Nephron progenitor cell (in vitro differentiated cells): ENCODE measurements around the gene ZBTB47.

Experiments used
- DNase-seq: peaks from one replicate; pipeline ENCODE4 v3.0.0; 2021
- H3K27ac Mint-ChIP-seq: 2 replicates; pipeline ENCODE4 v1.8.0; 2021; ENCODE audit warnings: mild to moderate bottlenecking, moderate library complexity, mixed read lengths
- H3K27me3 Mint-ChIP-seq: 2 replicates; pipeline ENCODE4 v1.8.0; 2021; ENCODE audit warnings: mild to moderate bottlenecking, low read depth, mixed read lengths; ENCODE audit not compliant: poor library complexity
- H3K36me3 Mint-ChIP-seq: 2 replicates; pipeline ENCODE4 v1.8.0; 2021; ENCODE audit warnings: low read depth, mixed read lengths
- H3K4me1 Mint-ChIP-seq: 2 replicates; pipeline ENCODE4 v1.8.0; 2021; ENCODE audit warnings: mixed read lengths
- H3K4me3 Mint-ChIP-seq: 2 replicates; pipeline ENCODE4 v1.8.0; 2021; ENCODE audit warnings: mild to moderate bottlenecking, moderate library complexity, mixed read lengths
- H3K9me3 Mint-ChIP-seq: 2 replicates; pipeline ENCODE4 v1.8.0; 2021; ENCODE audit warnings: mild to moderate bottlenecking, moderate library complexity, mixed read lengths
- TF ChIP-seq, protein P1 (sequence below): fragments of 200-600 bp; sonication (generic); IDR thresholded peaks from 2 replicates; pipeline ENCODE4 v1.5.0; 2021; ENCODE audit warnings: antibody characterized with exemption

Gene ZBTB47

DNA sequence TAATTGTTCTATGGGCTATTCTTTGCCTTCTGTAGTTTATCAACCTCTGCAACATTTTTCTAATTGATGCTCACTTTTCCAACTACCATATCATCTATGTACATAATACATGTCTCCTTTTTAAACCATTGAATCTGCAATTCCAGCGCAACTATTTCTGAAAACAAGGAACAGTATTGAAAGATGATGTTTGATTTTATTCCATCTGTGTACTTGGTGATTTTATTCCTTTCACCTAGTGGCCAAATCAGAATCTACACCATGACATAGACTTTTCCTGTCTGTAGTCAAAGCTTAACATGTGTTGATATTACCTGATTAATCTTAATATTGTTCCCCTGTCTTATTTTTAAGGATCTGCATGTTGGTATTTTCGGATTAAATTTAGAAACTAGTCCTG lies 40.0 kb upstream of the ZBTB47 start:
- no peaks in the 10 kb centered on the region for H3K9me3 Mint-ChIP-seq
- H3K4me1 Mint-ChIP-seq, result no peaks in the 10 kb centered on the region
- TF ChIP-seq, protein P1, sequence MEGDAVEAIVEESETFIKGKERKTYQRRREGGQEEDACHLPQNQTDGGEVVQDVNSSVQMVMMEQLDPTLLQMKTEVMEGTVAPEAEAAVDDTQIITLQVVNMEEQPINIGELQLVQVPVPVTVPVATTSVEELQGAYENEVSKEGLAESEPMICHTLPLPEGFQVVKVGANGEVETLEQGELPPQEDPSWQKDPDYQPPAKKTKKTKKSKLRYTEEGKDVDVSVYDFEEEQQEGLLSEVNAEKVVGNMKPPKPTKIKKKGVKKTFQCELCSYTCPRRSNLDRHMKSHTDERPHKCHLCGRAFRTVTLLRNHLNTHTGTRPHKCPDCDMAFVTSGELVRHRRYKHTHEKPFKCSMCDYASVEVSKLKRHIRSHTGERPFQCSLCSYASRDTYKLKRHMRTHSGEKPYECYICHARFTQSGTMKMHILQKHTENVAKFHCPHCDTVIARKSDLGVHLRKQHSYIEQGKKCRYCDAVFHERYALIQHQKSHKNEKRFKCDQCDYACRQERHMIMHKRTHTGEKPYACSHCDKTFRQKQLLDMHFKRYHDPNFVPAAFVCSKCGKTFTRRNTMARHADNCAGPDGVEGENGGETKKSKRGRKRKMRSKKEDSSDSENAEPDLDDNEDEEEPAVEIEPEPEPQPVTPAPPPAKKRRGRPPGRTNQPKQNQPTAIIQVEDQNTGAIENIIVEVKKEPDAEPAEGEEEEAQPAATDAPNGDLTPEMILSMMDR, result peak; percentile 37
- H3K27me3 Mint-ChIP-seq, result no peaks in the 10 kb centered on the region
- peaks cover 54% of the 10 kb centered on the region for H3K36me3 Mint-ChIP-seq
- no peak overlapping the region for H3K4me3 Mint-ChIP-seq
- DNase-seq, result no peak
- no peak overlapping the region for H3K27ac Mint-ChIP-seq

DNA sequence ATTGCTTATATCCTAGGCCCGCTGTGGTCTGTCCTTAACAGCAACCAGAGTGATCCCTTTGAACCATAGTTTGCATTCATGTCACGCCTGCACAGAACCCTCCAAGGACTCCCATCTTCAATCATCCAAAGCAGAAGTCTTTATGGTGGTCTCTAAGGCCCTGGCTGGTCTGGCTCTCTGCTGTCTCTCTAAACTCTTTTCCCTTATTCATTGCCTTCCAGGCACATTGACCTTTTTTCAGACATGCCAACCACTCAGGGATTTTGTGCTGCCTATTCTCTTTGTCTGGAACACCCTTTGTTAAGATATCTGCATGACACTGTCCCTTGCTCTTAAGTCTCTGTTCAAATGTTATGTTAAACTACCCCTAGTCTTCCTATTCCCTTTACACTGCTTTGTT lies 21.9 kb upstream of the ZBTB47 start:
- TF ChIP-seq, protein P1, result no peak
- no peaks in the 10 kb centered on the region for H3K27me3 Mint-ChIP-seq
- H3K9me3 Mint-ChIP-seq, result no peaks in the 10 kb centered on the region
- peak overlapping the region; percentile 42 for H3K27ac Mint-ChIP-seq
- no peaks in the 10 kb centered on the region for H3K4me1 Mint-ChIP-seq
- H3K4me3 Mint-ChIP-seq, result no peak overlapping the region
- DNase-seq, result no peak
- peaks cover 57% of the 10 kb centered on the region for H3K36me3 Mint-ChIP-seq

DNA sequence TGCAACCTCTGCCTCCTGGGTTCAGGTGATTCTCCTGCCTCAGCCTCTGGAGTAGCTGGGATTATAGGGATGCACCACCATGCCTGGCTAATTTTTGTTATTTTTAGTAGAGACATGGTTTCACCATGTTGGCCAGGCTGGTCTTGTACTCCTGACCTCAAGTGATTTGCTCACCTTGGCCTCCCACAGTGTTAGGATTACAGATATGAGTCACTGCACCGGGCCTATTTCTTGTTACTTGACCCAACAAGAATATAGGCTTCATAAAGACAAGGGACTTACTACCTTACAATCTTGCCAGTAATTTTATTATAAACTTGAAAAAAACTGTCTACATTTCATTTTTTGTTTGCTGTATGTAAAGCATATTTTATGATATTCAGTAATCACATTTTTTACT lies 21.4 kb upstream of the ZBTB47 start:
- no peaks in the 10 kb centered on the region for H3K9me3 Mint-ChIP-seq
- no peak for DNase-seq
- peaks cover 56% of the 10 kb centered on the region for H3K36me3 Mint-ChIP-seq
- TF ChIP-seq, protein P1, result no peak
- H3K4me3 Mint-ChIP-seq, result no peak overlapping the region
- H3K27ac Mint-ChIP-seq, result no peak overlapping the region
- H3K4me1 Mint-ChIP-seq, result no peaks in the 10 kb centered on the region
- no peaks in the 10 kb centered on the region for H3K27me3 Mint-ChIP-seq

DNA sequence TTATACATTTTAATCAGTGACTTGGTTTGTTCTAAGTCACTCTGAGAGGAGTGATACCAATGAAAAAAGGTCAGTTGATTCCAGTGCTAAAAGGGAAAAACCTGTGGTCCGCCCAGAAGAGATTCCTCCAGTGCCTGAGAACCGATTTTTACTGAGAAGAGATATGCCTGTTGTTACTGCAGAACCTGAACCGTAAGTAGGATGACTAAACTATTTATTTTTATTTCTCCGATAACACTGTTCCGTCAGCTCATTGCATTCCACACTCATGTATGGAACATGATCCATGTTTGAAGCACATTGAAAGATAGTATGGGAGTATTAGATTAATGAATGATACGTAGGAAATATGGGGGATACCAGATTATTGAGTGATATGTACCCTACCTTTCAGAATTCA lies 20.0 kb upstream of the ZBTB47 start:
- Mint-ChIP-seq H3K27me3 (no peaks in the 10 kb centered on the region), H3K4me1 (no peaks in the 10 kb centered on the region), H3K9me3 (no peaks in the 10 kb centered on the region), H3K27ac (no peak overlapping the region), H3K4me3 (no peak overlapping the region), H3K36me3 (peaks cover 52% of the 10 kb centered on the region)
- no peak for DNase-seq
- TF ChIP-seq, protein P1, result no peak

DNA sequence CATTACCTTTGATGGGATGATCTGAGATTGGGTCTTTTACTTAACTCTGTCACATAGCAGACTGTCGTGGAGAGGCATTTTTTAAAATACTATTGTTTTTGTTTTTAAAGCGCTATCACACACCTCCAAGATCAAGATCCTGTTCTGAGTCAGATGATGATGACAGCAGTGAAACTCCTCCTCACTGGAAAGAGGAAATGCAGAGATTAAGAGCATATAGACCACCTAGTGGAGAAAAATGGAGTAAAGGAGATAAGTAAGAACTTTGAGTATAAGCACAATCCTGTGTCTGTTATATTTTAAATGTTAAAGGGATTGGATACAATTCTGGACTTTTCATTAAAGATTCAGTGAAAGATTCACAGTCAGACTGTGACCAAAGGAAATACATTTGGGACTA lies 18.4 kb upstream of the ZBTB47 start:
- H3K36me3 Mint-ChIP-seq, result peaks cover 45% of the 10 kb centered on the region
- DNase-seq, result no peak
- TF ChIP-seq, protein P1, result no peak
- H3K4me3 Mint-ChIP-seq, result no peak overlapping the region
- no peaks in the 10 kb centered on the region for H3K27me3 Mint-ChIP-seq
- H3K27ac Mint-ChIP-seq, result no peak overlapping the region
- H3K4me1 Mint-ChIP-seq, result no peaks in the 10 kb centered on the region
- H3K9me3 Mint-ChIP-seq, result no peaks in the 10 kb centered on the region

DNA sequence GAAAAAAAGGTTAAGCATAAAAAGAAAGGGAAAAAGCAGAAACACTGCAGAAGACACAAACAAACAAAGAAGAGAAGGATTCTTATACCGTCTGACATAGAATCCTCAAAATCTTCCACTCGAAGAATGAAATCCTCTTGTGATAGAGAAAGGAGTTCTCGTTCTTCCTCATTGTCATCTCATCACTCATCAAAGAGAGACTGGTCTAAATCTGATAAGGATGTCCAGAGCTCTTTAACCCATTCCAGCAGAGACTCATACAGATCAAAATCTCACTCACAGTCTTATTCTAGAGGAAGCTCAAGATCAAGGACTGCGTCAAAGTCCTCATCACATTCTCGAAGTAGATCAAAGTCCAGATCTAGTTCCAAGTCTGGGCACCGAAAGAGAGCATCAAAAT lies 16.5 kb upstream of the ZBTB47 start:
- peaks cover 42% of the 10 kb centered on the region for H3K36me3 Mint-ChIP-seq
- H3K4me3 Mint-ChIP-seq, result no peak overlapping the region
- TF ChIP-seq, protein P1, result no peak
- H3K9me3 Mint-ChIP-seq, result no peaks in the 10 kb centered on the region
- H3K27ac Mint-ChIP-seq, result no peak overlapping the region
- no peaks in the 10 kb centered on the region for H3K27me3 Mint-ChIP-seq
- H3K4me1 Mint-ChIP-seq, result no peaks in the 10 kb centered on the region
- no peak for DNase-seq
